Measurements from ENCODE around the gene TASOR. TPM values are rescaled to one million over a fixed set of nuclear protein-coding genes. Genes with fewer than 3 reads are reported as not detected.

The TASOR gene
- total and polyA plus RNA-seq, 10 donors: 27.6 to 123 (median 85.8) TPM

GRCh38 chr3:56677286-56677685 lies 5.8 kb downstream of the TASOR start:
- WGBS, 5 donors: 18 to 53% (median 52%) methylated on average over 1 of the region's 1 CpG
- H3K27me3 ChIP-seq (replicated peaks in 1 of 7): no peaks in the 10 kb centered on the region
- peaks cover 25 to 88% (median 45%) of the 10 kb centered on the region in 6 donors for H3K4me1 ChIP-seq
- no peak for DNase-seq
- H3K36me3 ChIP-seq: peaks cover 0 to 24% (median 10%) of the 10 kb centered on the region in 6 donors
- TF ChIP-seq CTCF (IDR thresholded peaks at IDR 0.05 in 8 of 11, conservative IDR thresholded peaks at IDR 0.05 in 3 of 11) (no peak), POLR2A (IDR thresholded peaks at IDR 0.05) (no peak), POLR2AphosphoS5 (IDR thresholded peaks at IDR 0.05) (no peak)
- intact Hi-C loops (cut with DNase I; ENCODE audit: low total_unique reads): no loop called here
- H3K27ac ChIP-seq: no peak overlapping the region
- no peak overlapping the region for H3K4me3 ChIP-seq
- H3K9me3 ChIP-seq: no peaks in the 10 kb centered on the region

GRCh38 chr3:56673781-56674457 lies 9.1 kb downstream of the TASOR start:
- Histone ChIP-seq H3K4me1 (peaks cover 2 to 61% (median 13%) of the 10 kb centered on the region in 6 donors), H3K27me3 (replicated peaks in 1 of 7) (no peaks in the 10 kb centered on the region), H3K27ac (no peak overlapping the region), H3K36me3 (peaks cover 5 to 53% (median 37%) of the 10 kb centered on the region in 6 donors), H3K9me3 (no peaks in the 10 kb centered on the region), H3K4me3 (no peak overlapping the region)
- DNase-seq: no peak
- 65 to 83% (median 72%) methylated on average over 2 of the region's 2 CpGs for WGBS, 5 donors
- intact Hi-C loops (cut with DNase I; ENCODE audit: low total_unique reads): no loop called here
- no peak for TF ChIP-seq POLR2A (IDR thresholded peaks at IDR 0.05)
- TF ChIP-seq CTCF (IDR thresholded peaks at IDR 0.05 in 8 of 11, conservative IDR thresholded peaks at IDR 0.05 in 3 of 11): no peak

- no peak for DNase-seq
- peaks cover 0 to 22% (median 0%) of the 10 kb centered on the region in 6 donors for H3K4me1 ChIP-seq
- intact Hi-C loops (cut with DNase I; ENCODE audit: low total_unique reads): no loop called here
- H3K27me3 ChIP-seq (replicated peaks in 1 of 7): no peaks in the 10 kb centered on the region
- H3K36me3 ChIP-seq: peaks cover 7 to 100% (median 85%) of the 10 kb centered on the region in 6 donors
- no peaks in the 10 kb centered on the region for H3K9me3 ChIP-seq
- H3K27ac ChIP-seq: no peak overlapping the region
- WGBS, 5 donors: 88 to 94% (median 89%) methylated on average over 3 of the region's 3 CpGs
- TF ChIP-seq POLR2AphosphoS5 (IDR thresholded peaks at IDR 0.05) (no peak), CTCF (IDR thresholded peaks at IDR 0.05 in 8 of 11, conservative IDR thresholded peaks at IDR 0.05 in 3 of 11) (no peak), POLR2A (IDR thresholded peaks at IDR 0.05) (no peak)
- H3K4me3 ChIP-seq: no peak overlapping the region
These were observed 15.0 kb downstream of the TASOR start for GRCh38 chr3:56667973-56668579.

GRCh38 chr3:56664823-56665222 lies 18.2 kb downstream of the TASOR start:
- 93 to 100% (median 98%) methylated on average over 2 of the region's 2 CpGs for WGBS, 5 donors
- TF ChIP-seq POLR2A (IDR thresholded peaks at IDR 0.05) (no peak), CTCF (IDR thresholded peaks at IDR 0.05 in 8 of 11, conservative IDR thresholded peaks at IDR 0.05 in 3 of 11) (no peak), POLR2AphosphoS5 (IDR thresholded peaks at IDR 0.05) (no peak)
- DNase-seq: no peak
- intact Hi-C loops (cut with DNase I; ENCODE audit: low total_unique reads): no loop called here
- peaks cover 0 to 10% (median 0%) of the 10 kb centered on the region in 6 donors for H3K4me1 ChIP-seq
- no peaks in the 10 kb centered on the region for H3K9me3 ChIP-seq
- no peak overlapping the region for H3K4me3 ChIP-seq
- H3K27me3 ChIP-seq (replicated peaks in 1 of 7): no peaks in the 10 kb centered on the region
- H3K36me3 ChIP-seq: peaks cover 7 to 100% (median 88%) of the 10 kb centered on the region in 6 donors
- no peak overlapping the region for H3K27ac ChIP-seq

All from spleen (tissue), 11 donors.